ENCODE data around the gene TMEM266. TPM values are rescaled to one million over a fixed set of nuclear protein-coding genes. Genes with fewer than 3 reads are reported as not detected.

TMEM266 gene
- total RNA-seq, 1 donor from 2014 or later, result not detected

GRCh38 chr15:76065793-76066192 is 6.0 kb downstream of the TMEM266 start:
- DNase-seq, result no peak

GRCh38 chr15:76070192-76070591 is 10.4 kb downstream of the TMEM266 start:
- no peak for DNase-seq

- DNase-seq, result no peak
These were observed 11.3 kb downstream of the TMEM266 start for GRCh38 chr15:76070921-76071635.

GRCh38 chr15:76071806-76072205 is 12.0 kb downstream of the TMEM266 start:
- DNase-seq, result no peak

GRCh38 chr15:76073554-76073953 is 13.8 kb downstream of the TMEM266 start:
- DNase-seq, result no peak

GRCh38 chr15:76075046-76075445 is 15.3 kb downstream of the TMEM266 start:
- DNase-seq, result no peak

- no peak for DNase-seq
These were observed 18.6 kb downstream of the TMEM266 start for GRCh38 chr15:76078285-76078877.

GRCh38 chr15:76084256-76084655 is 24.5 kb downstream of the TMEM266 start:
- no peak for DNase-seq

- DNase-seq, result no peak
These were observed 38.9 kb downstream of the TMEM266 start for GRCh38 chr15:76098685-76099084.

GRCh38 chr15:76099388-76099787 is 39.6 kb downstream of the TMEM266 start:
- no peak for DNase-seq

GRCh38 chr15:76100361-76100760 is 40.6 kb downstream of the TMEM266 start:
- DNase-seq, result no peak

GRCh38 chr15:76101655-76102054 is 41.9 kb downstream of the TMEM266 start:
- no peak for DNase-seq

- no peak for DNase-seq
These were observed 45.6 kb downstream of the TMEM266 start for GRCh38 chr15:76105391-76105790.

GRCh38 chr15:76105911-76106310 is 46.1 kb downstream of the TMEM266 start:
- DNase-seq, result no peak

GRCh38 chr15:76107169-76107568 is 47.4 kb downstream of the TMEM266 start:
- DNase-seq, result no peak

- no peak for DNase-seq
These were observed 48.4 kb downstream of the TMEM266 start for GRCh38 chr15:76108021-76108723.

- no peak for DNase-seq
These were observed 49.3 kb downstream of the TMEM266 start for GRCh38 chr15:76109046-76109445.

GRCh38 chr15:76114561-76114960 is 54.8 kb downstream of the TMEM266 start:
- DNase-seq, result no peak

GRCh38 chr15:76116138-76116885 is 56.5 kb downstream of the TMEM266 start:
- no peak for DNase-seq

GRCh38 chr15:76117181-76117580 is 57.4 kb downstream of the TMEM266 start:
- DNase-seq, result no peak

GRCh38 chr15:76118767-76119166 is 59.0 kb downstream of the TMEM266 start:
- no peak for DNase-seq

- no peak for DNase-seq
These were observed 63.2 kb downstream of the TMEM266 start for GRCh38 chr15:76123031-76123430.

GRCh38 chr15:76127169-76127568 is 67.4 kb downstream of the TMEM266 start:
- no peak for DNase-seq
